ENCODE results near the gene LRPPRC. TPM values are rescaled to one million over a fixed set of nuclear protein-coding genes. Genes with fewer than 3 reads are reported as not detected.

LRPPRC gene
- total RNA-seq, 2 donors from 2014 or later = 39.2 to 75.6 TPM

DNA sequence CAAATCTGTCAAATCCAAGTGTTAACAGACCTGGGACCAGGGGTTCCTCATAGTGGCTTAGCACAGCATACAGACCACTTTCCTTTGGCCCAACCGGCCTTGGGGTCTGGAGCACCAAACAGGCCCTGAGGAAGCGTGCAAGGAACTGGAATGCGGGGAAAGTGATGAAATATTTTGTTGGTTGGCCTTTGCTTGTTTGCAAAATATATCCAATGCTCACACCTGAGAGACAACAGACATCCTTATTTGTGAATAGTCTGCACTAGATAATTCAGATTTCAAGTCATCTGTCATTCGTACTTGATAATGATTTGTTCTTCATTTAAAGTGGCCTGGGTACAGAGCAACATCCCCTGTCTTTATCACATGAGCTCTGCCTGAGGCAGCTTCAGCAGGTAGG lies 113.5 kb downstream of the LRPPRC start:
- no peak overlapping the region for H3K27ac ChIP-seq
- no peak for TF ChIP-seq CTCF (IDR thresholded peaks at IDR 0.05)
- peaks cover 7% of the 10 kb centered on the region for H3K36me3 ChIP-seq
- no peaks in the 10 kb centered on the region for H3K4me1 ChIP-seq
- no peak overlapping the region for H3K4me3 ChIP-seq
- no peaks in the 10 kb centered on the region for H3K9me3 ChIP-seq
- no peaks in the 10 kb centered on the region for H3K27me3 ChIP-seq
- DNase-seq (ENCODE audit: low spot score) = no peak

DNA sequence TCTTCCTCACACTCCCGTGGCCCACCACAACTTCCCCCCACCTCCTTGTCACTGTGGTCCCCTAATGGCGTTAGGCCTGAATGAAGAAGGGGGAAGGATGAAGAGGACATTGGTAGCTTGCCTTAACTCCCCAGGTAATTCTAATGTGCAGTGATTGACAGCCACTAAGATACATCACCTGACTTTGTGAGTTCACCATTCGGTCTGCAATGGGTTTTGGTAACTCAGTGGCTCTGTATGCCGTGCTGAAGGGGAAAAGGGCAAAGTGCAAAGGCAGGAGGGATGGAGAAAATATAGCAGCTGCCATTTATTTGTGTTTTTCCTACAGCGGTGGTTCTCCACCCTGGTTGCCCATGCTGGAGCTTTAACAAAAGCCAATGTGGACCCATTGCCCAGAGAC lies 114.8 kb downstream of the LRPPRC start:
- no peak for DNase-seq (ENCODE audit: low spot score)
- Histone ChIP-seq H3K9me3 (no peaks in the 10 kb centered on the region), H3K4me1 (no peaks in the 10 kb centered on the region), H3K27me3 (no peaks in the 10 kb centered on the region), H3K27ac (no peak overlapping the region), H3K4me3 (no peak overlapping the region), H3K36me3 (no peaks in the 10 kb centered on the region)
- TF ChIP-seq CTCF (IDR thresholded peaks at IDR 0.05) = no peak

- no peak for TF ChIP-seq CTCF (IDR thresholded peaks at IDR 0.05)
- Histone ChIP-seq H3K9me3 (no peaks in the 10 kb centered on the region), H3K27me3 (no peaks in the 10 kb centered on the region), H3K36me3 (no peaks in the 10 kb centered on the region), H3K4me3 (no peak overlapping the region), H3K27ac (no peak overlapping the region), H3K4me1 (no peaks in the 10 kb centered on the region)
- DNase-seq (ENCODE audit: low spot score) = no peak
Observed at GRCh38 chr2:43880471-43880870, 115.3 kb downstream of the LRPPRC start.

DNA sequence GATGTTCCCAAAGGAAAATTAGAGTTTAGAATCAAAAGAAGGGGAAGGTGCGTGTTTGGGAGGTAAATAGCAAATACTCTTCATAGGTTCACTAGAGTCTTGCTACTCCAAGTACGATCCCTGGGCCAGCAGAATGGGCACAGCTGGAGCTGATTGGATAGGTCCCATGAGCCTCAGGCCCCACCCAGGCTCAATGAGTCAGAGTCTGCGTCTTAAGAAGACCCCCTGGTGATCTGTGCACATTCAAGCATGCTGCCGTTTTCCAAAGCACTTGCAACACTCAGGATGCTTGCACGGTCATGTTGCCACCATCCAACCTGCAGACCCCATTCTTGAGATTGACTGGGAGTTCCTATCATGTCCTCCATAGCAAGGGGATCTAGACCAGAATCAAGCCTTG lies 116.5 kb downstream of the LRPPRC start:
- H3K36me3 ChIP-seq = no peaks in the 10 kb centered on the region
- H3K27me3 ChIP-seq = no peaks in the 10 kb centered on the region
- TF ChIP-seq CTCF (IDR thresholded peaks at IDR 0.05) = no peak
- no peak overlapping the region for H3K27ac ChIP-seq
- no peaks in the 10 kb centered on the region for H3K9me3 ChIP-seq
- no peak for DNase-seq (ENCODE audit: low spot score)
- H3K4me1 ChIP-seq = no peaks in the 10 kb centered on the region
- H3K4me3 ChIP-seq = no peak overlapping the region

DNA sequence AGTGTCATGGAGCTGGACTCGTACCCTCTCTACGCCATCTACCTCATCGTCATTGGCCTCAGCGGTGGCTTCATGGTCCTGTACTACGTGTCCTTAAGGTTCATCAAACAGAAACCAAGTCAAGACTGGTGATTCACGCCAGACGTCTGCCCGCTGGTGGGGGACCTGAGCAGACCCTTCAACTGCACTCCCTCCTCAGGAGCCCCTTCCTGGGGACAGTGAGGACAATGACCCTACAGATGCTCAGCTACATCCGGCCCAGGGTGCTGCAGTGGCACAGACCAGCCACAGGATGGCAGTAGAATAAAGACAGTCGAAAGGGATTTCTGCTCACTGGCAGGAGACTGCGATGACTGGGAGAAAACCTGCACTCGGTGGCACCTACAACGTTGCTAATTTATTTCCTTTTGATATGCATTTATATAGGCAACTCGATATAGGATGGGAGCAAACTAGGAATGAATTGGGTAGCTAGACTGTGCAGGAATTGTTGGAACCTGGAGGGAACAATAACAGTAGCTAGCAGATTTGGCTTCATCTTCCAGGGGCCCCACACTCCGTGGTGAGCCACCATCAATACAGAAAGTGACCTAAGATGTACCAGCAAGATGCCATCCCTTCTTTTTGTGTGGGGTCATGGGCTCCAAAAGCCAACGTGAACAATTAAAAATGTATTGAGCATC lies 117.9 kb downstream of the LRPPRC start:
- no peaks in the 10 kb centered on the region for H3K36me3 ChIP-seq
- no peak for DNase-seq (ENCODE audit: low spot score)
- H3K9me3 ChIP-seq = no peaks in the 10 kb centered on the region
- TF ChIP-seq CTCF (IDR thresholded peaks at IDR 0.05) = peak; percentile 89 to 92
- no peaks in the 10 kb centered on the region for H3K27me3 ChIP-seq
- H3K4me1 ChIP-seq = no peaks in the 10 kb centered on the region
- no peak overlapping the region for H3K4me3 ChIP-seq
- H3K27ac ChIP-seq = no peak overlapping the region
